Type B pancreatic cell (in vitro differentiated cells): ENCODE measurements around the gene BEGAIN. TPM values are rescaled to one million over a fixed set of nuclear protein-coding genes. Genes with fewer than 3 reads are reported as not detected.
A peak's percentile ranks its signal among the peaks of the same experiment; 100 is the strongest.

Experiments
- DNase-seq: peaks from one replicate; pipeline ENCODE4 v3.0.0; 2021; ENCODE audit warnings: mixed read lengths; ENCODE audit not compliant: unreplicated experiment; ENCODE audit errors: extremely low spot score
- H3K27ac Mint-ChIP-seq: 2 replicates; pipeline ENCODE4 v1.8.0; 2021; ENCODE audit warnings: mild to moderate bottlenecking, mixed read lengths
- H3K27me3 Mint-ChIP-seq: 2 replicates; pipeline ENCODE4 v1.8.0; 2021; ENCODE audit warnings: mixed read lengths
- H3K36me3 Mint-ChIP-seq: 2 replicates; pipeline ENCODE4 v1.8.0; 2021; ENCODE audit warnings: mixed read lengths
- H3K4me1 Mint-ChIP-seq: one replicate; pipeline ENCODE4 v1.8.0; 2021; ENCODE audit warnings: mixed read lengths; ENCODE audit not compliant: unreplicated experiment
- H3K4me3 Mint-ChIP-seq: 2 replicates; pipeline ENCODE4 v1.8.0; 2021; ENCODE audit warnings: mild to moderate bottlenecking, mixed read lengths
- H3K9me3 Mint-ChIP-seq: 2 replicates; pipeline ENCODE4 v1.8.0; 2021; ENCODE audit warnings: mixed read lengths
- total RNA-seq: library from RNA; stranded (reverse); gene quantifications from 2 replicates; pipeline ENCODE4 v1.2.1, GENCODE V29; 2021; ENCODE audit warnings: low replicate concordance
- TF ChIP-seq, protein P1 (sequence below): fragments of 200-600 bp; sonication (generic); conservative IDR thresholded peaks from 2 replicates; pipeline ENCODE4 v1.5.0; 2021; ENCODE audit warnings: antibody characterized with exemption, mild to moderate bottlenecking

BEGAIN gene
- total RNA-seq, 1 donor from 2014 or later = 1.9 TPM

DNA sequence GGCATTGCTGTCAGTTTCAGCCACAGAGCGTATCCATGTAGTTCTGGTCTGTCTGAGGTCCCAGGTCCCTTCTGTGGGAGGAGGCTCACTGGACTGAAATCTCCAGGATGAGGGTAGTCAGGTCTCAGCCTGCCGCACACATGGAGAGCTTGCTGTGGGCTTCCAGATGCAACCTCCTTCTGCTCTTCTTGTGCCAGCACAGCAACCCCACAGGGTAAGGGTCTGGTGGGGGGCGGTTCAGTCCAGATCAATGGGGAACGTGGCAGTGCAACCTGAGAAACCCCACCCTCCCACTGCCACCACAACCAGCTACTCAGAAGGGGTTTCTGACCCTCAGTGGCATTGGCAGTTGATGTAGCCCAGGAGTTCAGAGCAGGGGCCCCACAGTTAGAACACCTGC is 61.2 kb downstream of the BEGAIN start:
- Mint-ChIP-seq H3K27ac (no peak overlapping the region), H3K9me3 (no peaks in the 10 kb centered on the region), H3K4me3 (no peak overlapping the region), H3K4me1 (peaks cover 4% of the 10 kb centered on the region), H3K27me3 (no peaks in the 10 kb centered on the region), H3K36me3 (no peaks in the 10 kb centered on the region)
- TF ChIP-seq, protein P1, sequence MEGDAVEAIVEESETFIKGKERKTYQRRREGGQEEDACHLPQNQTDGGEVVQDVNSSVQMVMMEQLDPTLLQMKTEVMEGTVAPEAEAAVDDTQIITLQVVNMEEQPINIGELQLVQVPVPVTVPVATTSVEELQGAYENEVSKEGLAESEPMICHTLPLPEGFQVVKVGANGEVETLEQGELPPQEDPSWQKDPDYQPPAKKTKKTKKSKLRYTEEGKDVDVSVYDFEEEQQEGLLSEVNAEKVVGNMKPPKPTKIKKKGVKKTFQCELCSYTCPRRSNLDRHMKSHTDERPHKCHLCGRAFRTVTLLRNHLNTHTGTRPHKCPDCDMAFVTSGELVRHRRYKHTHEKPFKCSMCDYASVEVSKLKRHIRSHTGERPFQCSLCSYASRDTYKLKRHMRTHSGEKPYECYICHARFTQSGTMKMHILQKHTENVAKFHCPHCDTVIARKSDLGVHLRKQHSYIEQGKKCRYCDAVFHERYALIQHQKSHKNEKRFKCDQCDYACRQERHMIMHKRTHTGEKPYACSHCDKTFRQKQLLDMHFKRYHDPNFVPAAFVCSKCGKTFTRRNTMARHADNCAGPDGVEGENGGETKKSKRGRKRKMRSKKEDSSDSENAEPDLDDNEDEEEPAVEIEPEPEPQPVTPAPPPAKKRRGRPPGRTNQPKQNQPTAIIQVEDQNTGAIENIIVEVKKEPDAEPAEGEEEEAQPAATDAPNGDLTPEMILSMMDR = no peak
- peak; percentile 45 for DNase-seq

DNA sequence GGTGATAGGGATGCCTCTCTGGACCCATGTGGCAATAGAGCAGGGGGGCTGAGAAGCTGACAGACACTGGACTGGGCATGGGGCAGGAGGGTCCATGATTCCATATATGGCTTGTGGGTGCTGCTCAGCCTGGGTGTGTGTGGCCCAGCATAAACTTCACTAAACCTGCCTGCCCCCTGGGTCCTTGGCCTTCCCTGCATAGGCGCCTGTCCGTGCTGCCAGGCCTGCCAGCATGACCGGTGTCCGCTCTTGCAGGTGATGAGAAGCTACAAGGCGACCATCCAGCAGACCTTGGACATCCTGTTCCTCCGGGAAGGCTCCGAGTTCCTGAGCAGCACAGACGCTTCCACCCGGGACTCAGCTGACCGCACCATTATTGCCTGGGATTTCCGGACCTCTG is 61.6 kb downstream of the BEGAIN start:
- Mint-ChIP-seq H3K4me1 (peaks cover 4% of the 10 kb centered on the region), H3K9me3 (no peaks in the 10 kb centered on the region), H3K27ac (no peak overlapping the region), H3K36me3 (no peaks in the 10 kb centered on the region), H3K27me3 (no peaks in the 10 kb centered on the region), H3K4me3 (no peak overlapping the region)
- TF ChIP-seq, protein P1 = no peak
- DNase-seq = peak; percentile 65

DNA sequence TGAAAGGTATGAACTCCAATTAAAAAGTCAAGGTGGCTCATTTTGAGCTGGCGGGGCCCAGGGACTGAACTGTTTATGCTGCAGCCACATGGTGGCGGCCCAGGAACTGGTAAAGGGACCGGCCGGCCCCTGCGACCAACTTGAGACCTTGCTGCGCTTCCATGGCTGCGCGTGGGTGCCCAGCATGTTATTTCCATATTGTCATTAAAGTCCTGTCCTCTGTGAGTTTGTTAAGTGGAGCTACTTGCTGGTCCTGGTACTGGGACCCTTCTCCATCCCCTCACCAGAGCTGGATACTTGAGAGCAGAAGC is 62.3 kb downstream of the BEGAIN start:
- Mint-ChIP-seq H3K9me3 (no peaks in the 10 kb centered on the region), H3K4me3 (no peak overlapping the region), H3K27me3 (no peaks in the 10 kb centered on the region), H3K4me1 (peaks cover 4% of the 10 kb centered on the region), H3K27ac (no peak overlapping the region), H3K36me3 (no peaks in the 10 kb centered on the region)
- DNase-seq = peak; percentile 64
- TF ChIP-seq, protein P1 = peak; percentile 76

DNA sequence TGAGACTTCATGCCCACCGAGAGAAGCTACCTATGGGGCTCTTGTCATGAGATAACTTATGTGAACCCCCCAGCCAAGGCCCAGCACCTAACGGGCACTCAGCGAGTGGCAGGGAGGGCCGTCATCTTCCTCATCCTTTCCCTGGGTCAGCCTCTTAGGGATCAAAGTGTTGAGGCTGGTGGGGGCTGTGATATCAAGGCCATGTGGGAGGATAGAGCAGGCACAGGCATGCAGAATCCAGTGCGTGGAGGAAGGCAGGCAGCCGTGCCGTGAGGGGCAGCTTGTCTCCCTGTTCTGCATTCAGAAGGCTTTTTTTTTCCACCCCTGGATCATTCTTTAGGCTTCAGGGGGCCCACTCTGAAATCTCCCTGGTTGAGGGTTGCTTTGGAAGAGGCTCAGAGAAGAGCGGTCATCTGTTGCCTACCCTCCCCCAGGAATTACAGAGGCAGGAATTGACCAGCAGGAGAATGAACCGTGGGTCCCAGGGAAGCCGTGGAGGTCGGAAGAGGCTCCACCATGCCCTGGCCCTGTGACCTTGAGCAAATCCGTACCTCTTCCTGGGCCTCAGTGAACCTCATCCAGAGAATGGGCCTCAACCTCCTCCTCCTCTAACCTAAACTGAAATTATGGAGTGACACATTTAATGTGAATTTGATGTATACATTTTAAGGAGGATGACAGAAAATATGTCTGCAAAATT is 62.8 kb downstream of the BEGAIN start:
- Mint-ChIP-seq H3K27me3 (no peaks in the 10 kb centered on the region), H3K9me3 (no peaks in the 10 kb centered on the region), H3K36me3 (no peaks in the 10 kb centered on the region), H3K4me3 (no peak overlapping the region), H3K27ac (no peak overlapping the region), H3K4me1 (peaks cover 4% of the 10 kb centered on the region)
- DNase-seq = peak; percentile 42
- TF ChIP-seq, protein P1 = no peak

DNA sequence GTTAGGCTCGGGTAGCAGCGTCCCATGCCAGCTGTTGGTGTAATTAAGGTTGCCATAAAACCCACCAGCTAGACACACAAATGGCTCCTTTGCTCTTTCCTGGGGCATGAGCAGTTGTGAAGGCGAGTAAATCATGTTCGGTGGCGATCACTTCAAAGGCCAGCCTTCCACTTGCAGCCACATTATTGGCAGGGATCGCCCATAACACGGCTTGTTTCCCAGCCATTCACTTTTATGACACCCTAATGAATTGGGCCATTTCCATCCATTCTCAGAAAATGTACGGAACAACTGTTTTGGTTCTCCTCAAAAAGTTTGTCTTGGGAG is 63.4 kb downstream of the BEGAIN start:
- Mint-ChIP-seq H3K27ac (no peak overlapping the region), H3K36me3 (no peaks in the 10 kb centered on the region), H3K4me3 (no peak overlapping the region), H3K4me1 (peaks cover 4% of the 10 kb centered on the region), H3K27me3 (no peaks in the 10 kb centered on the region), H3K9me3 (no peaks in the 10 kb centered on the region)
- DNase-seq = no peak
- TF ChIP-seq, protein P1 = no peak
